Measurements from ENCODE around the gene SLC6A13.
"Not testable (repeated sequence)": the region's sequence is repeated elsewhere in the genome, so short reads cannot be mapped to it uniquely, and the experiment has no call there.

Gene SLC6A13

DNA sequence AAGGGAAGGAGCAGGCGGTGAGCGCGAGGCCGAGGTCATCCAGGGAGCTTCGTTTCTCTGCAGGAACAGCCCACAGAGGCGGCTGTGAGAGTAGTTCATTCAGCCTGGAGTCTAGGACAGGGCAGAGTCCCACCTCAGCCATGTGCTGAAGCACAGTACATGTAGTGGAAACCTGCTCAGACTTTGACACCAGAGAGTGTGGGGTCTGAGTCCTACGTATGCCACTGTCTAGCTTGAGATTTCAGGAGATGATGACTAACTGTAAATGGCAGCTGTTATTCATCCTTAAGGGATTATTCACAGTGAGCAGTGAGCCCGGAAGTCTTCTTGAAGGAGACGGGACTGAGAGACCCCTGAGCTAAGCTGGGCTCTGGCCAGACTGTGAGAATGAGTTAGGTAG is 938 bp upstream of the SLC6A13 start:
- no peak for DNase-seq

DNA sequence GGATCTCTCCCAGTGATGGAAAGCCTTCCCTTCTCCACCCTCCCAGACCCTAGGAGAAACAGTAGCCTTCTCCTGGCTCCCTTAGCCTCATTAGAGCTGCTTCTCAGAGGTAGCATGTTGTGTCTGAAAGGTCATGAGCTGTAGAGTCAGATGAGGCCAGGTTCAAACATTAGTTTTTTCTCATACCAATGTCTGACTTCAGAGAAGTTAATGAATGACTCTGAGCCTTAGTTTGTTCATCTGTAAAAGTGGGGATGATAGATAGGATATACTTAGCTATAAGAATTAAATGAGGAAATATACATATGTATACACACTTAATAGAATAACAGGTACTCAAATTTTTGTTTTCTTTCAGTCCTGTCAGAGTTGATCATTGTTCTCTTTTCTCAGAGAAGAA is 523 bp downstream of the SLC6A13 start:
- DNase-seq: no peak

DNA sequence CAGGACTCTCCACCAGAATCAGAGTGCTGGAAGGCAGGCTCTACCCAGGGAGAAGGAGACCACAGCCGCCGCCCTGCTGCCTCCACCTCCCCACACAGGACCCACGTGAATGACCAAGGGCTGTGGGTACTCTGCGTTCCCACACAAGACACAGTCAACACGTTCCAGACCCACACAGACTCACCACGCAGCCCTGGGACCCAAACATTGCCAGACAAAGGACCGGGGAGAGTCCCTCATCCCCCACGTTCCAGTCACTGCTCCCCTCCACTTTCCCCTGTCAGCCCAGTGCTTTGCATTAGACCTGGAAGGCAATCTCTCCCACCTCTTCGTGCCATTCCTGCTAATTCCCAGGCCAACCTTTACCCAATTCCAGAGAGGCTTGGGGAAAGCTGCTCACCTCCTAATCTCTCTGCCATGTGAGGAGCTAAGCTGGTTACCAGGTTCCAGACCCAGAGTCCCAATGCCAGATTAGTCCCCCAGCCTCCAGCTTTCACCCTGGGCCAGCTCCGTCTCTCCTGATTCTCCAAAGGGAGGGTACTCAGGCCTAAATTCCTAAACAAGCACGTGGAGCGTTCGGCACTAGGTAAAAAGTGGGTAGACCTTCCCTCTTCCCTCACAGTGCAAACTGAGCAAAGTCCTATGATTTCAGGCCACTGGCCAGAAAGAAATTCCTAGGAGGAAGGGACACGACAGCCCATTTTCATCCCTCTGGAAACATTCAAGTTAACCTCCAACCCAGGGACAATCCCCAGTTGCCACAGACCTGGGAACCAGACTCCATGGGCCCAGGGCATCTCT is 4.9 kb downstream of the SLC6A13 start:
- no peak for DNase-seq

DNA sequence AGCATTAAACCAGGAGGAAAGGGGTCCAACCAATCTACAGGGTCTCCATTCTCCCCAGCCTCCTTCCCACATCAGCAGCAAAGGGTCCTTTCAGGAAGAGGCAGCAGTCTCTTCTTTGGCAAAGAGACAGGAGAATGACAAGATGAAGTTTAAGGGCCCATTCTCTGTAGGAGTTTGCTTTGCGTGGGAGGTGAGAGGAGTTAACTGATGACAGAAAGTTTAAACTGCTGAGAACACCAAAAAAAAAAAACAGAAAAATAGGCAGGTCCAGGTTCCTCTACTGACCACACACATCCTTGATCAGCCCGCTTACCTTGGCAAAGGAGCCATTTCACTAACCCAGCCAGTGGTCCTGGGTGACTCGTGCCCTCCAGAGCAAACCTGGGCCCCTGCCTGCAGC is 5.7 kb downstream of the SLC6A13 start:
- DNase-seq: no peak

DNA sequence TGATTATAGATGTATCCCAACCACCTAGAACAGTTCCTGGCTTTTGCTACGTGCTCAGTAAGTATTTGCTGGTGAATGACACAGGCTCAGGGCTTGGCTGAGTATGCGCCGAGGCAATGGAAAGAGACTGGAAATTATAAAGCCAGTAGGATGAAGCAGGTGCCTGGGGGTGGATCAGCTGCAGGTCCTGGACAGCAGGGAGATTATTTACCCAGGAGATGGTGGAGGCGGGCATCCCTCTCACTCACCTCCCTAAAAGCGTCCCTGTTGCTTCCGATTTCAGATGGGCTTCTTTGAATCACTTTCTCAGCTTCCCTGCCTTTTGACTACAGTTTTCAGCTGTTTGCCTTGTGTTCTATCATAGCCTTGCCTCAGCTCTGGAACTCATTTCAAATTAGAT is 6.4 kb downstream of the SLC6A13 start:
- no peak for DNase-seq

DNA sequence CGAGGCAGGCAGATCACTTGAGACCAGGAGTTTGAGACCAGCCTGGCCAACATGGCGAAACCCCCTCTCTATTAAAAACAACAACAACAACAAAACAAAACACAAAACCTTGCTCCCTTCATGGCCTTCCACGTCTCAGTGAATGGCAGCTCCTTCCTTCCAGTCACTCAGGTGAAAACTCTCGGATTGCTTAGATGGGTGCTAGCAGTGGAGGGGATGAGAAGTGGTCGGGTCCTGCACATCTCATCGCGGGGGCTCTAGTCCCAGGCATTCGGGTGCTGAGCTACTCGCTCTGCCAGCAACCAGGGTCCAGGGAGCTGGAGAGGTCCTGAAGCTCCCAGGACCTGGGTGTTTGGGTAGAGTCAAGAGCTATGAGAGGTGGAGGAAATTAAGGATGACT is 7.7 kb downstream of the SLC6A13 start:
- DNase-seq: no peak

DNA sequence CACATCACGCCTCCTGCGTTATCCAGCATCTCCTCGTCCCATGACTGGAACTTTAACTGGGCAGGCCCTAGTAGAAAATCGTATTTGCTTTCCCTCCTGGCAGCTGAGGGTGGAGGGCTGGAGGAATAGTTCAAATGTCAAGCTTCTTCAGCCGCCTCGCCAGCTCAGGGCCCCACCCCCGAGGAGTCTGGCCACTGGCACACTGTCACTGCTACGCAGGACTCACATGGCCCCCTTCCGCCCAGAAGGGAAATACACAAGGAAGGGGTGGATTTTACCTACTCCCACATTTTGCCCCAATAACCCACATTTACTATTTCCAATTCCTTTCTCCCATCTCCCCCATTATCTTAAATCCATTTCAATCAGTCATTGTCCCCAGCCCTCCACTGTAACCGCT is 8.6 kb downstream of the SLC6A13 start:
- DNase-seq: no peak

DNA sequence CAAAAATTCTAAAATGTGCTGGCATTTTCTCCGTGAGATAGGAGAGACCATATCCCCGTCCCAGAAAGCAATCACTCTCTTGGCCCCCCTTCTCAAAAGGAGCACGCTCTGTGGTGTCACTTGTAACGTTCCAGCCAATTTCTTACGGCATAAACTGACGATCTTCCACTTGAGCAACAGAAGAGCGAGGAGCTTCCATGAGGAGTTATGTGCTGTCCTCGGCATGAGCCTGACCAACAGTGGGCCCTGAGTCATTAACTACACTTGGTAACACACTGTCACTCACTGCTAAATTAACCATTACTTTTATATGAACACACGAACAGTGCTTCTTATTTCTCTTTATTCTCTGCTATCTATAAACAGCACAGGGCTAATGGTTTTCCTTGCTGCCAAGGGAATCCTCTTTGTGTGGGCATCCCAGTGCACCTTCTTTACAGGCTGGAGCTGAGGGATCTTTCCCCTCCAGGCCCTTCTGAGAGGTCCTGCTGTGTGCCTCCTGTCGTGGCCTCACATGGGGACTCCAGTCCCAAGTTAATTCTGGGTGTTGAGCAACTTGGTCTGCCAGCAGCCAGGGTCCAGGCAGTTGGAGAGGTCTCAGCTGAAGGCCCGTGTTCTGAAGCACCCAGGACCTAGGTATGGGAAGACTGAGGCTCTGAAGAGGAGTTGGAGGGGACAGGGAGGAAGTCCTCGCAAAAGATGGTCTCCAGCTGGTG is 9.4 kb downstream of the SLC6A13 start:
- no peak for DNase-seq

DNA sequence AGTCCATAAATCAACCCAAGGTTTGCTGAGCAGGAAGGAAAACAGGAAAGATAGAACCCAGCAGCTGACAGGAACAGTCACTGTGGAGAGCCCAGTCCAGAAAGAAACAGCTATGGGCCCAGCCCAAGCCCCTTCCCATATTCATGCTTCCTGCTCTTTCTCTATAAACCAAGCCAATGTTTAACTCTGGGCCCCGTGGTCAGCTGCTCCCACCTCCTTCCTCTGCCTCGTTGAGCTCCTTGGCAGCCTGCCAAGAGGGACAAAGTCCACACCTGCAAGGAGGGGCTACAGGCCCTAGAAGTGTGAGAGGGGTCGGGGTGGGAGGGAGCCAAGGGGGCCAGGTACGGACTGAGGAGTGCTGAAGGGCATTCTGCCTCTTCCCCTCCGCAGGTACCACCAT is 10.0 kb downstream of the SLC6A13 start:
- DNase-seq: no peak

DNA sequence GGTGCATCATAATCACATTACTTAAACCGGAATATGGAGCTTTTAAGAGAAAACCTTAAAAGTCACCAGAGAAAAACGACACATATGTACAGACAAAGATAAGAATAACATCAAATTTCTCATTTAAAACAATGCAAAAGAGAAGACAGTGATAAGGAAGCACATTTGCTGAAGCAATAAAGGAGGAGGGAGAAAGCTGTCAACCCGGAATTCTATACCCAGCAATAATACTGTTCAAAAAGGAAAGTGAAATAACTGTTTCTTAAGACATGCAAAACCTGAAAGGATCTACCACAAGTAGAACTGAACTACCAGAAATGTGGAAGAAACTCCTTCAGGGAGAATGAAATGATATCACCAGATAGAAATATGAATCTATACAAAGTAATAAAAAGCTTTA is 15.4 kb downstream of the SLC6A13 start:
- DNase-seq: no peak

DNA sequence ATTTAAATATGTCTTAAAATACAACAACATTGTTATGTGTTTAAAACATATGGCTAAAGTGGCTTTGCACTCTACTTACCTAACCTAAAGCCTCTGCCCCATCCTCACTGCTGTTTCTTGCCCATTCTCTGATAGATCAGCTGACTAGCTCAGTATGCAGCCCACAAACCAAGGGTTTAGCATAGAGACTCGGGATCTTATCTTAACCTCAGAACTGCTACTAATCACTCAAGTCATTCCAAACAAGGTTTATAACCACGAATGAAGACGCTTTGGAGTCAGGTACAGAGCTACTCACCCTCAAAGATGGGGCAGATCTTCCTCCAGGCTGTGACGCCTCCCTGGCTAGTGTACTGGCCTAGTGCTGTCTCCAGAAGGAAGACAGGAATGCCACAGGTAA is 19.3 kb downstream of the SLC6A13 start:
- DNase-seq: no peak

DNA sequence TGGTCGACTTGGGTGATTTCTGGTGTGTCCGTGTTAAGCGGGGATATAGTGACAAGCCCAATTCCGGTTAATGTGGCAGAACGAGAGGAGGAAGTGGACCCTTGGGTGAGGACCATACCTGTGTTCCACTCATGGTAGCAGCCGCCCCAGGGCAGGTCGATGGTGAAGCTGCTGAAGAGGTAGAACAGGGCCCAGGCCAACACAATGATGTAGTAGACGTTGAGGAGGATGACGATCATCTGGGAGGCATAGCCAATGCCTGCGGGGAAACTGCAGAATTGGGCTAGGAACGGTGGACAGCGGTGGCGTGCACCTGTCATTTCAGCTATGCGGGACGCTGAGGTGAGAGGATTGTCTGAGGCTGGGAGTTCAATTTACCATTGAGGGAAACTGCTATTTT is 20.1 kb downstream of the SLC6A13 start:
- no peak for DNase-seq

DNA sequence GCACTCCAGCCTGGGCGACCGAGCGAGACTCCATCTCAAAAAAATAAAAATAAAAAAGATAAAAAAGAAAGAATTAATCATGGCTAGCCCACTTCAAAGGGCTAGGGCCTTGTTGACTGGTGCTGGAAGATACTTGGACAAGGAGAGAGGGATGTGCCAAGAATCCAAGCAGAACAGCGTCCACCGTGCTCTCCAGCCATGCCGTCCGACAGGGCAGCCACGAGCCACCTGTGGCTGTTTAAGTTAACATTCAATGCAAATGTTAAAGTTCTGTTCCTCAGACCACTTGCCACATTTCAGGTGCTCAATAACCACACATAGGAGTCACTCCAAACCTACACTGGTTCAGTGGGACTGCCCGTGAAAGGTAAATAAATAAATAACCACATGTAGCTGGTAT is 21.4 kb downstream of the SLC6A13 start:
- no peak for DNase-seq

DNA sequence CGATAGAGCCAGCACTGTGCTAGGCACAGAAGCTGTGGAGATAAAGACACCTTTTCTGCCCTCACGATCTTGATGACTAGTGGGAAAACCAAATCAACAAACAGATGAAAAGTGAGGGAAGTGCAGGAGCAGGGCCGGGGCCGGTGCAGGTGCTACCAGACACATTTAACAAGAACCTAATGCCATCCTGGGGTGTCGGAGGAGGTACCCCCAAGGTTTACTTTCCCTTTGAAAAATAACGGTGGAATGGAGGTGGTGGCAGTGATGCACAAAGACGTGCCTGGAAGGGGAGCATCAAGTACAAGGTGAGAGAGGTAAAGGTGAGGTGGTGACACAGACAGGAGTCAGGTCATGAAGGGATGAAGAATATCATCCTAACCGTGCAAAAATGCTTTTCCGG is 22.1 kb downstream of the SLC6A13 start:
- no peak for DNase-seq

DNA sequence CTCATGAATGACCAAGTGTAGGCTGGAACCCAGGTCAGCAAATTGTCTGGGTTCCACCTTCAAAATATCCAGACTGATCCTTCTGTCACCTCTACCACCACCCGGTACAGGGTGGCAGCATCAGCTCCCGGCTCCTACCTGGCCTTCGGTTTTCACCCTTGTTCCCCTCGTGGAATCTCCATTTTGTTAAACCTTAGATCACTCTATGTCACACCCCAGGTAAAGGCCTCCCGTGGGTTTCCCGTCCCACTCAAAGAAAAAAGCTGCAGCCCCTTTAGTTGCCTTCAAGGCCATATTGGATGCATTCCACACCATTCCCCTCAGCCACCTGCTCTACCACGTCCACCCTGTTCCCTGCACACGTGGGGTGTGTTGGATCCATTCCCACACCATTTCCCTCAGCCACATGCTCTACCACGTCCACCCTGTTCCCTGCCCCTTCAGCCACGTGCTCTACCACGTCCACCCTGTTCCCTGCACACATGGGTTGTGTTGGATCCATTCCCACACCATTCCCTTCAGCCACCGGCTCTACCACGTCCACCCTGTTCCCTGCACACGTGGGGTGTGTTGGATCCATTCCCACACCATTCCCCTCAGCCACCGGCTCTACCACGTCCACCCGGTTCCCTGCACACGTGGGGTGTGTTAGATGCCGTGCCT is 23.8 kb downstream of the SLC6A13 start:
- no peak for DNase-seq

DNA sequence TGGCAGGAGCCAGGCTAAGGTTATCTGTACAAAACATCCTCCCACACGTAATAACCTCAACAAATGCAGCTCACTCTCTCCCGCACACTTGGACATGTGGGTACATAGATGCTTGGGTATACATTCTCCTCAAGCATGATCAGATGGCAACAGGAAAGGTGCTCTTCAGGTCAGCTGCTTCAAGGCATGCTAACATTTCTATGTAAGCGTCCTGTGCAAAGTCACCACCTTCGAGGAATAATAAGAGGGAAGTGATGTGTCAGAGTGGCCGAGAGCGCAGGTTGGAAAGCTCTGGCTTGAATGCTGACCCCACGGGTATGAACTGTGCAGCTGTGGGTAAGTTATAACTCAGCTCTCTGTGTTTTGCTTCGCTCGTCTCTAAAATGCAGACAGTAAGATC is 24.5 kb downstream of the SLC6A13 start:
- DNase-seq: no peak

DNA sequence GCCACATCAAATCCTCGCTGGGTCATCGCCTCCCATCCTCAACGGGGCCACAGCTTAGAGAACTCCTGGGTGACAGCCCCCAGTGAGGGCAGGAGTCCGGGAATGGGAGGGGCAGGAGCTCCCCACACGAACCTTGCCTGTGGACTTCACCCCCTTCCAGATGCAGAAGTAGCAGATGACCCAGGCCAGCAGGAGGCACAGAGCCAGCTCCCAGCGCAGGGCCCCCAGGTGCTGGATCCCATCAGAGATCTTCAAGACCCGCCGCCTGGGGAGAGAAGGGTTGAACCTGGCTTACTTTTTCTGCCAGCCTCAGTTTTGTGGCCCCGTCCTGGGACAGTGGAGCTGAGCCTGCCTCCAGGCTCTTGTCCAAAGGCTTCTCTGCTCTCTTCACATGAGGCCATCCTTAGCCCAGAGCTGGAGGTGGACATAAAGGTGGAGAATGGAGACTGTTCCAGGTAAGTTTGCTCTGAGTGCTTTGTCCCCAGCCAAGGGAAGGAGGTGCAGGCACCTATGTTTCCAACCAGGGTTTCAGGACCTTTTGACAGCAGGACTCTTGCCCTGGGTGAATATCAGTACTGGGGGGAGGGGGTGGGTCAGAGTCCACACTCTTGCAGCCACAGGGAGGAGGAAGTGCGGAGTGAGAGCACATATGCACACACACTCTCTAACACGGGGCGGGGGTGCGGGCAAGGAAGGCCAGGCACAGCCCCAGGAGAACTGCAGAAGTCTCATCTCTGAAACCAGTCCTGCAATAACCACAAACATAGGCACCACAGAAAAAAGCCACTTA is 25.4 kb downstream of the SLC6A13 start:
- no peak for DNase-seq

DNA sequence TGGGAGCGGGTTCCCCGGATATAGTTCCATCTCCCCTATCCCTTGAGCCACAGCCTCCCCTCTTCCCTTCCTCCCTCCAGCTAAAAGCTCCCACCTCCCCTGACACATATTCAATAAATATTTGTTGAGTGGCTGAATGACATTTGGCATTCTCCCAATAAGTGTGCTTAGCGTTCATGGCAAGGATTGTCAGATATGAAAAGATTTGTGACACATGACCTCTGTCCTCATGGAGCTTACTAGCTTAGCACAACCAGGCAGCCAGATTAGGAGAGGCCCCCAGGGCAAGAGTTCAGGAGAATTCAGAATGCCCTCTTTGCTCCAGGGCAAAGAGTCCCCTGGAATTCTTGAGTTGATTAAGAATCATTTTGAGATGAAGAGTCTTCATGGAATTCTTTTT is 26.2 kb downstream of the SLC6A13 start:
- DNase-seq: no peak

DNA sequence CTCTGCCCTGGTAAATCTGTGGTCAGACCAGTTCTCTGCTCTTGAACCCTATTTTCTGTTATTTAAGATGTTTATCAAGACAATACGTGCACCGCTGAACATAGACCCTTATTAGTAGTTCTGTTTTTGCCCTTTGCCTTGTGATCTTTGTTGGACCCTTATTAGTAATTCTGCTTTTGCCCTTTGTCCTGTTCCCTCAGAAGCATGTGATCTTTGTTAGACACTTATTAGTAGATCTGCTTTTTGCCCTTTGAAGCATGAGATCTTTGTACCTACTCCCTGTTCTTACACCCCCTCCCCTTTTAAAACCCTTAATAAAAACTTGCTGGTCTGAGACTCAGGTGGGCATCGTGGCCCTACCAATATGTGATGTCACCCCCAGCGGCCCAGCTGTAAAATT is 26.7 kb downstream of the SLC6A13 start:
- DNase-seq: not testable (repeated sequence)

DNA sequence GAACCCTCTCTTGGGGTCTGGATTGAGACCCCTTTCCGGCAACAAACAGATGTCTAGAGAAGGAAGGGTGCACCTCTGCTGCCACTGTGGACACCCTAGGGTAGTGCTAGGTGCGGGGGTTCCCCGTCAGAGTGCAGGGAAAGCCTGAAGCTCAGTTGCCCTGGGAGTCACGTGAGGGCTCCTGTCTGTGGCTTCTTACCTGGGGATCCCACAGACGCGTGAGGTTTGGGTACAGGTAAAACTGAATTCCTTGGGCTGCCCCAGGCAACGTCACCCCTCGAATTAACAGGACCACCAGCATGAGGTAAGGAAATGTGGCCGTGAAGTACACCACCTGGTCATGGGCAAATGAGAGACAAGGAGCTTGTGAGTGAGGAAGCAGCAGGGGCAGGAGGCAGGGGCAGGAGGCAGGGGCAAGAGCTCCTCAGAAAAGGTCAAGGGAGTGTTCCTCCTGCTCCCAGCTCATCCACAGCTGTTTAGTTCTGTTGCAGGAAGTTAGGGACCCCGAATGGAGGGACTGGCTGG is 27.7 kb downstream of the SLC6A13 start:
- DNase-seq: no peak

DNA sequence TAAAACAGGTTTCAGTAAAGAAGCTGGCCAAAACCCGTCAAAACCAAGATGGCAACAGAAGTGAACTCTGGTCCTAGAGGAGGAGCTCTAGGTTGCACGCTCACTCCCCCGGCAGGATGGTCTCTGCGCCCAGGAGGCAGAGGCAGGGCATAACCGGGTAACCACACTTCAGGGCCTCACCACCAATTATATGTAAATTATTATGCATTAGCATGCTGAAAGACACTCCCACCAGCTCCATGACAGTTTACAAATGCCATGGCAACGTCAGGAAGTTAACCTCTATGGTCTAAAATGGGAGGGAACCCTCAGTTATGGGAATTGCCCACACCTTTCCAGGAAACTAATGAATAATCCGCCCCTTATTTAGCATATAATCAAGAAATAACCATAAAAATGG is 28.6 kb downstream of the SLC6A13 start:
- no peak for DNase-seq

DNA sequence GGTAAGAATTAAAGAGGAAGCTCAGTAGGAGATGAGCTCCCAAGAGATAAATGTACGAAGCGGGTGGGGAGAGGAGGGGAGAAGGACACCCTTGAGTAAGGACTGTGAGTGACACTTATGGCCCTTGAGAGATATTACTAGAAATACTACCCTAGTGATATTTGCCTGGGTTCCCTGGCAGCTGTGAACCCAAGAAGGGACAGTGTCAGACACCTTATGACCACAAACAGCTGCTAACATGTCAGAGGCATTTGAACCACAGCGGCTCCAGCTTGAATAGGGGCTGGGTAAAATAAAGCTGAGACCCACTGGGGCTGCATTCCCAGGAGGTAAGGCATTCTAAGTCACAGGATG is 29.0 kb downstream of the SLC6A13 start:
- no peak for DNase-seq
